H1 (cell line): ENCODE results near the gene CA5A. TPM values are rescaled to one million over a fixed set of nuclear protein-coding genes. Genes with fewer than 3 reads are reported as not detected.
A peak's percentile ranks its signal among the peaks of the same experiment; 100 is the strongest.

ENCODE experiments used
- CTCF ChIA-PET: fragments of 300-600 bp; sonication (Branson Sonifier 250); formaldehyde crosslinking; loops from one replicate; lab custom pipeline; 2021; ENCODE audit not compliant: partially characterized antibody; lab: Charles Lee
- POLR2A ChIA-PET: fragments of 300-600 bp; sonication (Branson Sonifier 250); formaldehyde crosslinking; loops from one replicate; lab custom pipeline; 2021; ENCODE audit warnings: inconsistent platforms; ENCODE audit not compliant: partially characterized antibody; lab: Charles Lee
- DNase-seq, 2 experiments: peaks; one replicate each; pipeline versions ENCODE4 v3.0.0 to v3.0.0-alpha.2; 2010 to 2022; ENCODE audit warnings: low spot score in 2 of 2, low read depth in 1 of 2, mixed read lengths in 1 of 2
- FAIRE-seq: peaks from 2 replicates; lab custom pipeline; 2011; peaks lifted over from hg19 to GRCh38; lab: Jason Lieb, UNC
- H2AFZ ChIP-seq: 2 replicates; pipeline ENCODE4 v1.8.1; 2012; ENCODE audit warnings: low read length, inconsistent platforms
- H2AK5ac ChIP-seq: 2 replicates; pipeline ENCODE4 v1.6.1; 2013; ENCODE audit warnings: low read depth, low read length
- H2BK120ac ChIP-seq: replicated peaks from 2 replicates; pipeline ENCODE3; 2013; ENCODE audit warnings: low read depth, low read length, inconsistent platforms
- H2BK12ac ChIP-seq: 2 replicates; pipeline ENCODE4 v1.6.1; 2013; ENCODE audit warnings: low read depth, low read length
- H2BK15ac ChIP-seq: 2 replicates; pipeline ENCODE4 v1.6.1; 2013; ENCODE audit warnings: low read length
- H2BK20ac ChIP-seq: 2 replicates; pipeline ENCODE4 v1.6.1; 2013; ENCODE audit warnings: low read length
- H2BK5ac ChIP-seq: 2 replicates; pipeline ENCODE4 v1.6.1; 2013; ENCODE audit warnings: low read depth, low read length
- H3K14ac ChIP-seq: 2 replicates; pipeline ENCODE4 v1.6.1; 2013; ENCODE audit warnings: inconsistent platforms; ENCODE audit not compliant: insufficient read length
- H3K18ac ChIP-seq: 2 replicates; pipeline ENCODE4 v1.6.1; 2013; ENCODE audit warnings: low read length; ENCODE audit errors: extremely low read depth
- H3K23ac ChIP-seq: 2 replicates; pipeline ENCODE4 v1.6.1; 2013; ENCODE audit warnings: inconsistent platforms; ENCODE audit not compliant: insufficient read length
- H3K23me2 ChIP-seq: 2 replicates; pipeline ENCODE4 v1.6.1; 2013; ENCODE audit warnings: low read depth, low read length
- H3K27ac ChIP-seq: 2 replicates; pipeline ENCODE4 v1.6.1; 2011; ENCODE audit warnings: low read depth, low read length, inconsistent platforms
- H3K27me3 ChIP-seq, 4 experiments: replicated peaks in 1 of 4; 1 replicate in 1 of 4; 2 replicates in 3 of 4; pipeline versions ENCODE4 v1.6.1 to v1.8.1; 2011 to 2013; ENCODE audit warnings: low read length in 3 of 4, mild to moderate bottlenecking in 3 of 4, inconsistent platforms in 2 of 4, mixed read lengths in 2 of 4, moderate library complexity in 1 of 4; ENCODE audit not compliant: control insufficient read depth in 3 of 4, insufficient read depth in 3 of 4; ENCODE audit errors: extremely low read depth in 1 of 4
- H3K36me3 ChIP-seq, 4 experiments: 2 replicates each; pipeline versions ENCODE4 v1.6.1 to v1.8.1; 2011 to 2013; ENCODE audit warnings: mild to moderate bottlenecking in 4 of 4, low read length in 3 of 4, moderate library complexity in 2 of 4, control low read depth in 1 of 4, inconsistent platforms in 1 of 4; ENCODE audit not compliant: insufficient read depth in 4 of 4, control insufficient read depth in 2 of 4
- H3K4ac ChIP-seq: replicated peaks from 2 replicates; pipeline ENCODE3; 2013; ENCODE audit warnings: low read length, low read depth, mixed read lengths, inconsistent platforms; ENCODE audit not compliant: insufficient read length
- H3K4me1 ChIP-seq, 4 experiments: replicated peaks in 1 of 4; 1 replicate in 1 of 4; 2 replicates in 3 of 4; pipeline versions ENCODE4 v1.6.1 to v1.8.1; 2011 to 2013; ENCODE audit warnings: low read length in 3 of 4, inconsistent platforms in 2 of 4, mixed read lengths in 1 of 4; ENCODE audit not compliant: insufficient read depth in 4 of 4, control insufficient read depth in 3 of 4
- H3K4me2 ChIP-seq, 2 experiments: 2 replicates each; pipeline versions ENCODE4 v1.6.1 to v1.8.1; 2011 to 2013; ENCODE audit warnings: low read depth in 2 of 2, low read length in 2 of 2, control low read depth in 1 of 2, inconsistent platforms in 1 of 2, mild to moderate bottlenecking in 1 of 2; ENCODE audit not compliant: insufficient read depth in 1 of 2
- H3K4me3 ChIP-seq, 4 experiments: fragments of 200-600, 300-600 bp in 1 of 4; sonication (generic), shearing (Covaris generic), sonication (Bioruptor Twin) in 1 of 4; 2 replicates each; pipeline versions ENCODE4 v1.5.1 to v1.8.1; 2011 to 2016; ENCODE audit warnings: low read length in 4 of 4, low read depth in 3 of 4, control low read depth in 2 of 4, inconsistent platforms in 2 of 4, mild to moderate bottlenecking in 2 of 4, mixed read lengths in 1 of 4, moderate library complexity in 1 of 4; ENCODE audit not compliant: insufficient read depth in 2 of 4; ENCODE audit errors: extremely low read depth in 1 of 4
- H3K56ac ChIP-seq: replicated peaks from 2 replicates; pipeline ENCODE3; 2013; ENCODE audit warnings: low read depth, mild to moderate bottlenecking, mixed read lengths, low read length, inconsistent platforms; ENCODE audit not compliant: insufficient read length
- H3K79me1 ChIP-seq: 2 replicates; pipeline ENCODE4 v1.6.1; 2013; ENCODE audit warnings: low read depth, low read length, control low read depth
- H3K79me2 ChIP-seq, 2 experiments: 2 replicates each; pipeline versions ENCODE4 v1.6.1 to v1.8.1; 2012 to 2013; ENCODE audit warnings: low read length in 2 of 2, mild to moderate bottlenecking in 2 of 2, inconsistent platforms in 1 of 2; ENCODE audit not compliant: insufficient read depth in 2 of 2, control insufficient read depth in 1 of 2
- H3K9ac ChIP-seq, 4 experiments: replicated peaks in 1 of 4; 1 replicate in 1 of 4; 2 replicates in 3 of 4; pipeline versions ENCODE4 v1.6.1 to v1.8.1; 2011 to 2013; ENCODE audit warnings: low read depth in 3 of 4, low read length in 3 of 4, control low read depth in 2 of 4, mild to moderate bottlenecking in 2 of 4, moderate library complexity in 2 of 4, inconsistent platforms in 1 of 4; ENCODE audit errors: extremely low read depth in 1 of 4
- H3K9me3 ChIP-seq, 2 experiments: 2 replicates each; pipeline versions ENCODE4 v1.6.1 to v1.8.1; 2012 to 2013; ENCODE audit warnings: mild to moderate bottlenecking in 2 of 2, moderate library complexity in 2 of 2, control low read depth in 1 of 2, inconsistent platforms in 1 of 2, low read depth in 1 of 2, low read length in 1 of 2, mixed read lengths in 1 of 2; ENCODE audit not compliant: insufficient read depth in 2 of 2
- H4K20me1 ChIP-seq, 2 experiments: replicated peaks in 1 of 2; 2 replicates each; pipeline versions ENCODE3 to v1.8.1; 2011 to 2013; ENCODE audit warnings: inconsistent platforms in 2 of 2, low read length in 2 of 2, mild to moderate bottlenecking in 1 of 2; ENCODE audit not compliant: insufficient read depth in 2 of 2, control insufficient read depth in 1 of 2
- H4K5ac ChIP-seq: 2 replicates; pipeline ENCODE4 v1.6.1; 2013; ENCODE audit warnings: low read length, low read depth, mixed read lengths, inconsistent platforms; ENCODE audit not compliant: insufficient read length
- H4K8ac ChIP-seq: 2 replicates; pipeline ENCODE4 v1.8.0; 2013; ENCODE audit warnings: mild to moderate bottlenecking, moderate library complexity, low read length, inconsistent platforms; ENCODE audit not compliant: insufficient read depth; ENCODE audit errors: extremely low read depth
- H4K91ac ChIP-seq: replicated peaks from 2 replicates; pipeline ENCODE3; 2013; ENCODE audit warnings: low read length, mixed read lengths, inconsistent platforms; ENCODE audit not compliant: insufficient read length
- PHF8 ChIP-seq: fragments of 200-600 bp; sonication (generic); conservative IDR thresholded peaks from 2 replicates; pipeline ENCODE4 v1.7.1; 2012; ENCODE audit warnings: low read depth, mild to moderate bottlenecking, inconsistent platforms, low read length, moderate library complexity
- WGBS, 2 experiments: shearing (Covaris generic) in 1 of 2; methylation state at CpG; one replicate each; pipeline versions ENCODE4 v1.1.6 to v1.1.7; 2013 to 2015; ENCODE audit warnings: low lambda C conversion rate in 2 of 2, mixed read lengths in 2 of 2, inconsistent platforms in 1 of 2, low coverage in 1 of 2, missing lambda C conversion rate in 1 of 2; ENCODE audit not compliant: insufficient replicate concordance in 2 of 2, insufficient coverage in 1 of 2, insufficient read length in 1 of 2; ENCODE audit errors: extremely low coverage in 1 of 2, missing lambda C conversion rate in 1 of 2; 5-methylcytosine and 5-hydroxymethylcytosine counted together
- polyA plus RNA-seq, 7 experiments: library from polyadenylated mRNA; depleted of rRNA in 3 of 7; stranded (reverse) in 5 of 7; unstranded in 2 of 7; fragments of >200 nt in 5 of 7; fragments of 200-250 nt in 2 of 7; gene quantifications; 1 replicate in 5 of 7; 2 replicates in 1 of 7; 4 replicates in 1 of 7; pipeline versions ENCODE4 v1.2.1 to v1.2.3, GENCODE V29; 2011 to 2013; ENCODE audit warnings: missing spikeins in 2 of 7, mixed read lengths in 2 of 7
- total RNA-seq: library from RNA; stranded (reverse); fragmentation: NEBNext Ultra II Directional; extraction: Animal tissue kit (Norgen Biotek cat#: 25700); gene quantifications from 2 replicates; pipeline ENCODE4 v1.2.1, GENCODE V29; 2021
- TF ChIP-seq, protein P1 (sequence below): IDR thresholded peaks from 2 replicates; pipeline ENCODE4 v1.6.1; 2011; ENCODE audit warnings: low read length, improper control_type of control experiment

The CA5A gene
- total and polyA plus RNA-seq, 2 of the 8 experiments (the other 6 are each of a cell fraction or from before 2014, with no cell fraction given) = not detected

DNA sequence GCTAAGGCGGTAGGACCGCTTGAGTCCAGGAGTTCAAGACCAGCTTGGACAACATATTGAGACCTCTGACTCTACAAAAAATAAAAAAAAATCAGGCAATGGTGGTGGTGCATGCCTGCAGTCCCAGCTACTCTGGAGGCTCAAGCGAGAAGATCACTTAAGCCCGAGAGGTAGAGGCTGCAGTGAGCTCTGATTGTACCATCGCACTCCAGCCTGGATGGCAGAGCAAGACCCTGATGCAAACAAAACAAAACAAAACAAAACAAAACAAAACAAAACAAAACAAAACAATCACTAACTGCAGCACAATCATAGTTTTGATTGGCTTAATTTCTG is 12.4 kb upstream of the CA5A start:
- Histone ChIP-seq H3K9me3 (no peaks in the 10 kb centered on the region), H2BK120ac (no peak overlapping the region), H3K4me3 (no peak overlapping the region), H3K4ac (no peak overlapping the region), H3K18ac (no peak overlapping the region), H3K79me2 (peaks cover 7 to 20% of the 10 kb centered on the region in 2 experiments), H3K23ac (no peak overlapping the region), H2AK5ac (no peak overlapping the region), H2BK12ac (no peak overlapping the region), H3K4me2 (no peak overlapping the region), H3K79me1 (peaks cover 7% of the 10 kb centered on the region; the same call in 1 of the 2 replicates), H3K36me3 (peaks cover 0 to 5% (median 0%) of the 10 kb centered on the region in 4 experiments; a peak in 2 of 8 replicates), H4K5ac (no peak overlapping the region), H3K23me2 (peaks cover 9% of the 10 kb centered on the region), H3K27ac (no peak overlapping the region), H2BK20ac (no peak overlapping the region), H3K27me3 (no peaks in the 10 kb centered on the region), H2BK15ac (0 out of 2 replicates have a peak overlapping the region, but pooled peaks have one; percentile 36), H4K8ac (no peak overlapping the region), H2BK5ac (0 out of 2 replicates have a peak overlapping the region, but pooled peaks have one; percentile 2), H2AFZ (no peak overlapping the region), H3K9ac (no peak overlapping the region), H3K4me1 (peaks cover 6 to 20% (median 11%) of the 10 kb centered on the region in 4 experiments), H4K91ac (no peak overlapping the region), H3K14ac (no peak overlapping the region), H3K56ac (no peak overlapping the region), H4K20me1 (no peaks in the 10 kb centered on the region)
- FAIRE-seq (no peak), DNase-seq (no peak)
- ChIA-PET POLR2A (interaction anchor here (0.6 to 1.5 kb wide), 5 partner anchors 9 to 167 kb away, joined by 3 to 5 read pairs (median 3); no protein-coding TSS in a partner anchor), CTCF (interaction anchor here (0.6 to 1.5 kb wide), 10 partner anchors 9 to 1341 kb away, joined by 3 to 5 read pairs (median 3); no protein-coding TSS in a partner anchor)
- 89% methylated on average over 5 of the region's 5 CpGs; no CpG with 5 or more reads in 1 of the 2 experiments for WGBS, 2 experiments
- no peak for TF ChIP-seq PHF8
- TF ChIP-seq, protein P1, sequence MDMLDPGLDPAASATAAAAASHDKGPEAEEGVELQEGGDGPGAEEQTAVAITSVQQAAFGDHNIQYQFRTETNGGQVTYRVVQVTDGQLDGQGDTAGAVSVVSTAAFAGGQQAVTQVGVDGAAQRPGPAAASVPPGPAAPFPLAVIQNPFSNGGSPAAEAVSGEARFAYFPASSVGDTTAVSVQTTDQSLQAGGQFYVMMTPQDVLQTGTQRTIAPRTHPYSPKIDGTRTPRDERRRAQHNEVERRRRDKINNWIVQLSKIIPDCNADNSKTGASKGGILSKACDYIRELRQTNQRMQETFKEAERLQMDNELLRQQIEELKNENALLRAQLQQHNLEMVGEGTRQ = no peak
